Natural killer cell (primary cell): ENCODE measurements around the gene ATP10A. TPM values are rescaled to one million over a fixed set of nuclear protein-coding genes. Genes with fewer than 3 reads are reported as not detected.

ENCODE experiments used
- ATAC-seq, 3 donors: fragments of 150-1000 bp in 2 of 3; fragments of 200-7000 bp in 1 of 3; cut with Tn5 transposase; 1 replicate in 1 of 3; 2 replicates in 2 of 3; pipeline ENCODE4 v1.10.0; 2021; ENCODE audit warnings: mild to moderate bottlenecking in 2 of 3, moderate library complexity in 2 of 3
- DNase-seq, 2 donors: peaks; one replicate each; pipeline versions ENCODE4 v3.0.0 to v3.0.0-alpha.2; 2013 to 2021; ENCODE audit warnings: mixed read lengths in 1 of 2
- H3K27ac ChIP-seq: one replicate; pipeline ENCODE4 v1.5.1; 2013; ENCODE audit warnings: mild to moderate bottlenecking, low read length
- H3K27me3 ChIP-seq: one replicate; pipeline ENCODE4 v1.6.1; 2013; ENCODE audit warnings: low read length; ENCODE audit not compliant: control insufficient read depth, insufficient read depth
- H3K36me3 ChIP-seq: one replicate; pipeline ENCODE4 v1.6.1; 2013; ENCODE audit warnings: low read length; ENCODE audit not compliant: control insufficient read depth, insufficient read depth
- H3K4me1 ChIP-seq: one replicate; pipeline ENCODE4 v1.6.1; 2013; ENCODE audit warnings: low read length; ENCODE audit not compliant: control insufficient read depth, insufficient read depth
- H3K4me3 ChIP-seq: one replicate; pipeline ENCODE4 v1.5.1; 2013; ENCODE audit warnings: low read length
- H3K9me3 ChIP-seq: one replicate; pipeline ENCODE4 v1.6.1; 2013; ENCODE audit warnings: low read length; ENCODE audit not compliant: control insufficient read depth, insufficient read depth
- H3K27ac Mint-ChIP-seq, 2 donors: one replicate each; pipeline ENCODE4 v1.8.0; 2022; ENCODE audit warnings: mild to moderate bottlenecking in 2 of 2, mixed read lengths in 2 of 2, moderate library complexity in 1 of 2
- H3K27me3 Mint-ChIP-seq, 2 donors: one replicate each; pipeline ENCODE4 v1.8.0; 2022; ENCODE audit warnings: low read depth in 2 of 2, mixed read lengths in 2 of 2
- H3K36me3 Mint-ChIP-seq: one replicate; pipeline ENCODE4 v1.8.0; 2022; ENCODE audit warnings: mixed read lengths
- H3K4me1 Mint-ChIP-seq, 2 donors: one replicate each; pipeline ENCODE4 v1.8.0; 2022; ENCODE audit warnings: mixed read lengths in 2 of 2
- H3K4me3 Mint-ChIP-seq: one replicate; pipeline ENCODE4 v1.8.0; 2022; ENCODE audit warnings: mild to moderate bottlenecking, moderate library complexity, mixed read lengths
- H3K9me3 Mint-ChIP-seq, 2 donors: one replicate each; pipeline ENCODE4 v1.8.0; 2022; ENCODE audit warnings: mixed read lengths in 2 of 2
- WGBS: methylation state at CpG from one replicate; pipeline ENCODE4 v1.1.7; 2013; ENCODE audit warnings: missing lambda C conversion rate; ENCODE audit not compliant: insufficient coverage; 5-methylcytosine and 5-hydroxymethylcytosine counted together
- intact Hi-C: fragments of 100-400 bp; cut with micrococcal nuclease; formaldehyde crosslinking; loops from one replicate; pipeline ENCODE4 v1.14.2; 2022
- total RNA-seq, 4 donors: library from RNA; stranded (reverse); fragments of 120-200 nt in 1 of 4; gene quantifications; one replicate each; pipeline versions ENCODE4 v1.2.3 to v1.2.4, GENCODE V29; 2013 to 2022
- TF ChIP-seq, protein P1 (sequence below): fragments of 200-600 bp; IDR thresholded peaks from one replicate; pipeline ENCODE4 v1.8.0; 2022; ENCODE audit warnings: antibody characterized with exemption

The ATP10A gene
- total RNA-seq, 3 donors from 2014 or later (not counting 1 experiment from before 2014, with no cell fraction given): 50.1 to 67.0 (median 51.2) TPM

DNA sequence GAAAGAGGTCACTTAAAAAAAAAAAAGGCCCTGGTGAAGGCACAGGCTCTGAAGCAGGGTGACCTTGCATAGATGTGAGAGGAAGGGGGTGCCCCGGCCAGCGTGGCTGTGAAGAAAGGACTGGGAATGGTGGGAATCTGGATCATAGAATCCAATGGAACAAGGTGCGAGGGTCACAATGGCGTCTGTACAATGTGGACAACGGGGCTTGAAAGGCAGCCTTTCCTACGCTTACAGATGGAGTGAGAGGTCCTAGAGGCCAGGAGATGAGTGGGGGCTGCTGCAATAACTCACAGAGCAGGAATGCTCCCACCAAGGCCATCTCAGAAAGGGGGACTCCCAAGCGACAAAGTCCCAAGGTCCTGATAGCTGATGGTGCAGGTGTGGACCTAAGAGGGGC lies 162.2 kb downstream of the ATP10A start:
- no peaks in the 10 kb centered on the region for H3K4me1 ChIP-seq
- no peaks in the 10 kb centered on the region for H3K9me3 ChIP-seq
- H3K27ac ChIP-seq: no peak overlapping the region
- peaks cover 13% of the 10 kb centered on the region for H3K36me3 Mint-ChIP-seq
- WGBS: 94% methylated on average over 7 of the region's 7 CpGs
- H3K9me3 Mint-ChIP-seq: no peaks in the 10 kb centered on the region
- no peaks in the 10 kb centered on the region for H3K27me3 ChIP-seq
- H3K4me1 Mint-ChIP-seq: peaks cover 2 to 5% of the 10 kb centered on the region in 2 donors
- no peak overlapping the region for H3K4me3 Mint-ChIP-seq
- no peak overlapping the region for H3K27ac Mint-ChIP-seq
- no peak overlapping the region for H3K4me3 ChIP-seq
- TF ChIP-seq, protein P1, sequence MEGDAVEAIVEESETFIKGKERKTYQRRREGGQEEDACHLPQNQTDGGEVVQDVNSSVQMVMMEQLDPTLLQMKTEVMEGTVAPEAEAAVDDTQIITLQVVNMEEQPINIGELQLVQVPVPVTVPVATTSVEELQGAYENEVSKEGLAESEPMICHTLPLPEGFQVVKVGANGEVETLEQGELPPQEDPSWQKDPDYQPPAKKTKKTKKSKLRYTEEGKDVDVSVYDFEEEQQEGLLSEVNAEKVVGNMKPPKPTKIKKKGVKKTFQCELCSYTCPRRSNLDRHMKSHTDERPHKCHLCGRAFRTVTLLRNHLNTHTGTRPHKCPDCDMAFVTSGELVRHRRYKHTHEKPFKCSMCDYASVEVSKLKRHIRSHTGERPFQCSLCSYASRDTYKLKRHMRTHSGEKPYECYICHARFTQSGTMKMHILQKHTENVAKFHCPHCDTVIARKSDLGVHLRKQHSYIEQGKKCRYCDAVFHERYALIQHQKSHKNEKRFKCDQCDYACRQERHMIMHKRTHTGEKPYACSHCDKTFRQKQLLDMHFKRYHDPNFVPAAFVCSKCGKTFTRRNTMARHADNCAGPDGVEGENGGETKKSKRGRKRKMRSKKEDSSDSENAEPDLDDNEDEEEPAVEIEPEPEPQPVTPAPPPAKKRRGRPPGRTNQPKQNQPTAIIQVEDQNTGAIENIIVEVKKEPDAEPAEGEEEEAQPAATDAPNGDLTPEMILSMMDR: no peak
- H3K36me3 ChIP-seq: peaks cover 21% of the 10 kb centered on the region
- intact Hi-C loops: no loop called here
- ATAC-seq: no peak
- DNase-seq: no peak
- H3K27me3 Mint-ChIP-seq: no peaks in the 10 kb centered on the region

DNA sequence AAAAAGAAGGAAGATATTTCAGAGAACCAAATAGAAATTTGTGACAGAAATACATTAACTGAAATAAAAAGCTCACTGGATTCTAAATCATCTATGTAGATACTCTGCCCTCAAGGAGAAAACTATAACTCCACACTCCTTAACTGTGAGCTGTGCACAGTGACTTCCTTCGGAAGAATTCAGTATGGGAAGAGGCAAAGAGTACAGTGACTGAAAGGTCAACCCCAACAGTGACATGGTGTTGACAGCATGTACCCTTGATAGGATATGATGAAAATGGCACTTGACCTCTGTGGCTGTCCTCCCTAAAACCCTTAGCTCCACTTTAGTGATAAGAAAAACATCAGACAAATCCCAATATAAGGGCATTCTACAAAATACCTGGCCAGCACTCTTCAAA lies 165.5 kb downstream of the ATP10A start:
- H3K36me3 Mint-ChIP-seq: peaks cover 15% of the 10 kb centered on the region
- no peak overlapping the region for H3K27ac Mint-ChIP-seq
- DNase-seq: no peak
- Histone ChIP-seq H3K4me1 (no peaks in the 10 kb centered on the region), H3K4me3 (no peak overlapping the region), H3K27me3 (no peaks in the 10 kb centered on the region), H3K9me3 (no peaks in the 10 kb centered on the region), H3K27ac (no peak overlapping the region), H3K36me3 (peaks cover 35% of the 10 kb centered on the region)
- peaks cover 4 to 5% of the 10 kb centered on the region in 2 donors for H3K4me1 Mint-ChIP-seq
- intact Hi-C loops: no loop called here
- TF ChIP-seq, protein P1: no peak
- no peak overlapping the region for H3K4me3 Mint-ChIP-seq
- no peak for ATAC-seq
- H3K9me3 Mint-ChIP-seq: no peaks in the 10 kb centered on the region
- 100% methylated on average over 1 of the region's 1 CpG for WGBS
- H3K27me3 Mint-ChIP-seq: no peaks in the 10 kb centered on the region

DNA sequence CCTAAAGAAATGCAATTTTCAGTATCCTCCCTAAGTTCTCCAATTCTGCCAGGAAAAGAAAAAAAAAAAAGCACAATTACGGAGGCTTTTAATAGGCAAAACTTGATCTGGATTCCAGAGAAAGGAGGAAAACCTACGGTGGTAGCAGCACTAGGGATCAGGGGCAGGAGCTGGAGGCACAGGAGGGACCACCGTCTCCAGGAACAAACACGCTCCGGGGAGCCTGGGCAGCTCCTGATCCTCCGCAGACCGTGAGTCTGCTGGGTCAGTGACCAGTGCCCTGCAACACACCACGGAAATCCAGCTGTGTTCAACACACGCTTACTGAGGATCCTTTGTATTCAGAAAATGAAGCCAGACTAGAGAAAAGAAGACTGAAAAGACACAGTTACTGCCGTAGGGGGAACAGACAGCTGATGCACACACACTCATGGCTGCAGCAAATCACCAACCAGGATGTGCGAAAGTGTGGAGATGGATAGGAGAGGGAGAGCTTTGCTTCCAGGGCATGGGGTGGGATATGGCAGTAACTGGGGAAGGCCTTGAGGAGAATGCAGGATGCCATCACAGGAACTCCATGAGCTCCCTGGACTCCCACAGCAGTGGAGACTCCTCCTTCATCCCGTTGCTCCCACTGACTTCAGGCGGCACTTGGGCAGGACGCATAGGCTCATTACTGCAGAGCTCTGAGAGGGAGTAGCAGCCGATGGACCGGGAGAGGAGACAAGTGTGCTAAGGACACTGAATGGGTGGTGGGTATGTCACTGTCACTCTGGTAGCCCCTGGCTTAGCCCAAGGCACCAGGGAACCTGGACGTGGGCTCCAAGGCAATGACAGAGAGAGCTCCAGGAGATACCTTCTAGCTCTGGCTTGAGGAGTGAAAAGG lies 167.0 kb downstream of the ATP10A start:
- H3K27me3 Mint-ChIP-seq: no peaks in the 10 kb centered on the region
- Histone ChIP-seq H3K4me1 (no peaks in the 10 kb centered on the region), H3K27ac (no peak overlapping the region), H3K27me3 (no peaks in the 10 kb centered on the region), H3K4me3 (no peak overlapping the region), H3K9me3 (no peaks in the 10 kb centered on the region), H3K36me3 (peaks cover 37% of the 10 kb centered on the region)
- H3K4me3 Mint-ChIP-seq: no peak overlapping the region
- WGBS: 96% methylated on average over 17 of the region's 17 CpGs
- H3K4me1 Mint-ChIP-seq: peaks cover 4 to 5% of the 10 kb centered on the region in 2 donors
- peaks cover 15% of the 10 kb centered on the region for H3K36me3 Mint-ChIP-seq
- peak overlapping the region in 1 of 2 donors; percentile 7 for H3K27ac Mint-ChIP-seq
- no peak for DNase-seq
- H3K9me3 Mint-ChIP-seq: no peaks in the 10 kb centered on the region
- intact Hi-C loops: no loop called here
- TF ChIP-seq, protein P1: no peak
- ATAC-seq: no peak
